Stimulated activated CD8-positive, alpha-beta memory T cell treated with anti-CD3 and anti-CD28 coated beads, Interleukin-4, amount 100 ng/mL, for 4 hours (primary cell): Measurements from ENCODE around the gene PPM1B.
"Not testable (repeated sequence)": the region's sequence is repeated elsewhere in the genome, so short reads cannot be mapped to it uniquely, and the experiment has no call there.

ENCODE experiments used
- DNase-seq, 2 donors: peaks; one replicate each; pipeline ENCODE4 v3.0.0-alpha.2; 2020; ENCODE audit warnings: low read depth in 2 of 2, low spot score in 1 of 2

The PPM1B gene

DNA sequence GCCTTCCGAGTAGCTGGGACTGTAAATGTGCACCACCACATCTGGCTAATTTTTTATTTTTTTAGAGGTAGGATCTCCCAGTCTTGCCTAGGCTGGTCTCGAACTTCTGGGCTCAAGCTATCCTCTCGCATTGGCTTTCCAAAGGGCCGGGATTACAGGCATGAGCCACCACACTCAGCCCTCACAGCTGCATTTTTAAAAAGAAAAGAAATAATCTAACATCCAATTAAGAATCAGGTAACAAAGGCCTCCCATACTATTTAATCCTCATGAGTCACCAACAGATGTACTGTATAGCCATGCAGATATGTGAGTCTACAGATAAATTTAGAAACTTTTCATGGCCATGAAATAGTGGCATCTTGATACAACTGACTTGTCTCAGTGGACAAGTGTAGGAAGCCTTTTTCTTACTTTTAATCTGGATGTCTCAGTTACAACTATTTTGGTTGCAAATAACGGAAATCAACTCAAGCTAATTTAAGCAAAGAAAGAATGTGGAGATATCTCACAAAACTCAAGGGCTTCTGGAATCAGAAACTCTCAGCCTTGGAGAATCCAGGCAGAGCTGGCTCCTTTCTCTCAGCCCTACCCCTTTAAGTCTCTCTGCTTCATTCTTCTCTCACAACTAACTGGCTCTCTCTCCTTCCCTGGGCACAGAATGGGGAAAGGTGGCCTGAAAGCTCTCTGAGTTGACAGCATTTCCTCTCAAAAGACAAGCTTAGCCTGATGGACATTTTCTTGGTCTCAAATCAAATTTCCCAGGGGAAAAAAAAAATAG lies 12.8 kb upstream of the PPM1B start:
- no peak for DNase-seq

DNA sequence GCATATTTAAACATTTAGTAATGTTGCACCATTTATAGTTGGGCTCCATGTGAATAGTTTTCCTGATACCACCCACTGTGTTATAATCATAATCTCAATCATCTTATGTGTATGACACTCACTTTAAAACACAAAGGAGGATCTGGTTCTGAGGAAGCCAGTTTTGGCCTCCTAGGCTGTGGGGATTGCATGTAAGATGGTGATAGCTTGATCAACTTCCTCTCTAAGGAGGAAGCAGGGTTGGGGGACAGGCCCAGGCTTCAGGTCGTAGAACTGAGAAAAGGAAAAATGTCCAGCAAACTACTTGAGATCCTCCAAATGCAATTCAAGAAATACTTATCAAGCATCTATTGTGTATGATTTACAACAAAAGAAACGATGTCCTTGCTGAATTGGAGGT lies 4.9 kb upstream of the PPM1B start:
- no peak for DNase-seq

DNA sequence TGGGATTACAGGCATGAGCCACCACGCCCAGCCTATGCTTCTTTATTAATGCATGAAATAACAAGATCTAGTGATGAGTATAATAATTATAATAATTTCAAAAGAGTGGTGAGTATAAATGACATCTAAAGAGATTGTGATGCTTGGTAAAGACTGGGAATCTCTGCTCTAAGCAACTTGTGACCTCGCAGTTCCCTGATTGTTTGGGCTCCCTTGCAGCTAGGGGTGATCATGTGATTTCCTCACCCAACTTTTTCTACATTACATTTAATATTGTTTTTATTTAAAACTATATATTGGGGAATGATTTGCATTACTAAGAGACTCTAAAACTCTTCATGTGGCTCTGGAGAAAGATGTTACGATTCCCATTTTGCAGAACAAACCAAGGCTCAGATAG lies 4.1 kb upstream of the PPM1B start:
- no peak for DNase-seq

DNA sequence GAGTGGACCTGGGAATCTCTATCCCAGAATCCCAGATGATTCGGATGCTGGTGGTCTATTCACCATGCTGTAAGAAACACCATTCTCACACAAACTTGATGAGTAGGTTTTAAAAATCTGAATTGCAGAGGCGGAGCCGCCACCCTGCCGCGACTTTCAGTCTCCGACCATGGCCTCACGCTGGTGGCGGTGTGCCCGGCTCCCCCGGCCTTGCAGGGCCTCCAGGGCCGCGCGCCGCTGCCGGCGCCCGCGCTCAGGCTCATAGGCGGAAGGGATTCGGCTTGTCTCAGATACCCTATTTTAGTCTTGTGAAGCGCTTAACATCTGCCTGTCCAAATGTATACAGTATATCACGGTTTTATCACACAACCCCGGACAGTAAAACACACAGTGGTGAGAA lies 2.6 kb upstream of the PPM1B start:
- DNase-seq: no peak

DNA sequence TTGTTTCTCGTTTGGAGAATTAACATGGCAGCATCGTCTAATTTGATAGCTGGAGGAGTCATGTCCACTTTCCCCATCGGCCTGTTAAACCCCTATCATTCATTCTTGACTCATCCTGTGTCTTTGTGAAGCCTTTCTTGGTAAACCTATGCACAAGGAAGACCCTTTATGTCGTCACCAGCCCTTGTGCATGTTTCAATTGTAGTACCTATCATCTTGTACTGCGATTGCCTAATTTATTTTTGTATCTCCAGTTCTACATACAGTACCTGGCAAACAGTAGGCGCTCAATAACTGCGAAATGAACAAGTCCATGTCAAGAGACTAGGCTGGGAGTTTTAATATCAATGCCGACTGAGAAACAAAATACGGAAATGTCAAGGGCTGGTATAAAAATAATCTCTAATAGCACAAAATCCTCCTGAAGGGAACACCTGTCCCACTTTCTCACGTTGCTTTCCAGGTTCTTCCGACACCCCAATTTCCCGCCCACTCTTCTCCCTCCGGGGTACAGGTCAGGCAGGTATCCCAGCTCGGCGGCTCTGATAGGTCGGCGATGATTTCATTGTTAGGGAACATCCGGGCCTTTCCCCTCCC lies 1.3 kb upstream of the PPM1B start:
- no peak for DNase-seq

DNA sequence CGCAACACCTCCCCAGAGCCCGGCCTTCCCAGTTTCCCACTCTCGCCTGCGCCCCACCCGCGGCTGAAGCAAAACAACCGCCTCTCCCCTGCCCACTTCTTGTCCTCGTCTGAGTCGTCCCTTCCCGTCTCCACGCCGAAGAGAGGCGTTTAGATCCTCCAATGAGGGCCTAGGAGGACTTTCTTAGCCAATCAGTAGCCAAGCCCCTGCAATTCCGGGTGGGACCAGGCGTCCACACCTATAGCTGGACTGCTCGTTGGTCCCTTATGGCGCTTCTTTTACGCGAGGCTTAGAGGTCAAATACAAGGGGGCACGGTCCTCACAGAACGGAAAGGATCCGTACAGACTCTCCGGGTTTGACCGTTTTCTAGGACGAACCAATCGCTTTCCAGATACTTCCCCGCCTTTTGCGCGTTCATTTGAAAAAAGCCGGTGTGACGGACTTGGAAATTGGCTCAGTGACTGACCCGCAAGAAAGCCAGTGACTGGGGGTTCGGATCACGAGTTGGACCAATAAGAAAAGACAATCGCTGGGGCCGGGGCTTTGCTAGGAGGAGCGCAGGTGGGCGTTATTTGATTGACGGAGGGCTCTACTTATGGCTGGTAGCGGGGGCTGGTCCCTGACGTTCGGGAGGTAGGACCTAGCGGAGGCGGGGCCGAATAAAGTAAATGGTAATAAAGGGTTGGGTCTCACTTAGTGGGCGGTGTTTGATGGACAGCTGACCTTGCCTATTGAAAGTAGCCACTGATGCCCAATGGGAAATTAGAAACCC lies 581 bp upstream of the PPM1B start:
- DNase-seq: peak; percentile 91 to 96

DNA sequence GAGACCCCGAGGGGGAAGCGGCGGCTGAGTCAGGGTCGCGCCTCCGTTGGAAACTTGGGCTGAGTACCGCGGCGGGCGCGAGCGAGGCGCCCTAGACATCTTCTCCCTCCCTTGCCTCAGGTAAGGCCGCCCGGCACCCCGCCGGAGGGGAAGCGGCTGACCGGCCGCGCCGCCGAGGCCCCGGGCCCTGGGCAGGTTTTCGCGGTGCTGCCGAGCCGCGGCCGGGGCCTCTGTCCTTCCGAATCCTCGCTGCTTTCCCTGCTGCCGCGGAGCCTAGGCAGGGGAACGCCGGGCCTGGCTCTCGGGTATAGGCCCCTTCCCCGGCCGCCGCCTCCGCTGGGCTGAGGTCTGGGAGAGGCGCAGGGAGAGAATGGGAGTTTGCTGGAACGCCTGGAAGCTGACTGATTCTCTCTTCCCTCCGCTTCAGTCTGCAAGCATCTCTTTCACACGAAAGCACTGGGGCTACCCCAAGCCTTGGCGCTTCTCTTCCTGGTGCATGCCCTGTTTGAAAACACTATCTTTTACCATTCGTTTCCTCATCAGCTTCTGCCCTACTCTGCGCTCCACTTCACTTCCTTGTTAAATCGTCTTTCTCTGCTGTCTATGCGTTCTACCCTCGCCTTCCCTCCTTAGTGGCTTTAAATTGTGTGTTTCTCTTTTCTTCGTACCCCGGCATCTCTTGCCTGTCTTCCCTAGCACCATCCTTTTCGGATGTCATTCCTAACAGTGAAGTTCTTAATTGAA lies 652 bp downstream of the PPM1B start:
- peak; percentile 9 to 10 for DNase-seq

DNA sequence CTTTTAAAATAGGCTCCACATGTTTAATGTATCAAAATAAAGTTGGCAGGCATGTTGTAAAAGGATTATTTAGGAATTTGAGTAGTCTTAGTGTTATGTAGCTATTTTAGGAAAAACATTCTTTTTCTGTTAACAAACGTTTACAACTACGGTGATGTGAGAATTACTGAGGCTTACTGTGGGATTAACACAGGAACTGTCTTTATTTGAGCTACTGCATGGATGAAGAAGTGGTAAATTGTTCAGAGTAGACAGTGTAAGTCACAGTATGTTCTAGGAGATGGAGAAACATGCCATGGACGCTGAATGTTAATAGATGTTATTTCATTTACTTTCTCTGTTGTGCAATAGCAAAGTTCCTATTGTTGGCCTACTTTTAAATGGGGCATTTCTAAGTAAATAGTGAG lies 1.6 kb downstream of the PPM1B start:
- no peak for DNase-seq

DNA sequence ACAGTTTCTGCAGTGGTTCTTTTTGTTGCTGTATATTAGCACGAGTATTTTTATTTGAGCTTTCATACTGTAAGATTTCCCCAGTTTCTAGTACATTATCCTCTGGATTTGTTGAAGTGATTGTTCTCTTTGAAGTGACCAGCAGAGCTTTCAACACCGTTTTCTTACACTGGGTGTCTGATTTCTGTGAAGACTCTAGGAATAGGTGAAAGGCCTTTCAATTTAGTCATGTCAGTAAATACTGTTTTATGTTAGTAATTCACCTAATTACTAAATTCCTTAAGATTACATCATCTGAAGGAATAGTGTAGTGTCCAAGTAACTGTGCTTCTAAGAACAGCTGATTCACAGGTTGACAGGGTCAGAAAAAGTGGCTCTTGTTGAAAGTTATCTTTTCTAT lies 2.3 kb downstream of the PPM1B start:
- no peak for DNase-seq

DNA sequence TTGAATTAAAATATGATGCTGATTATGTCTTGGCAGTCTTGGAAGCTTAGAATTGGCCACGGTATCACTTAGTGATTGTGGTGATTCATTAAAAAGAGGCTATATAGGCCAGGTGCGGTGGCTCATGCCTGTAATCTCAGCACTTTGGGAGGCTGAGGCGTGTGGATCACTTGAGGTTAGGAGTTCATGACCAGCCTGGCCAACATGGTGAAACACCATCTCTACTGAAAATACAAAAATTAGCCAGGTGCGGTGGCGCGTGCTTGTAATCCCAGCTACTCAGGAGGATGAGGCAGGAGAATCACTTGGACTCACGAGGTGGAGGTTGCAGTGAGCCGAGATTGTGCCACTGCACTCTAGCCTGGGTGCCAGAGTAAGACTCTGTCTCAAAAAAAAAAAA lies 2.8 kb downstream of the PPM1B start:
- not testable (repeated sequence) for DNase-seq

DNA sequence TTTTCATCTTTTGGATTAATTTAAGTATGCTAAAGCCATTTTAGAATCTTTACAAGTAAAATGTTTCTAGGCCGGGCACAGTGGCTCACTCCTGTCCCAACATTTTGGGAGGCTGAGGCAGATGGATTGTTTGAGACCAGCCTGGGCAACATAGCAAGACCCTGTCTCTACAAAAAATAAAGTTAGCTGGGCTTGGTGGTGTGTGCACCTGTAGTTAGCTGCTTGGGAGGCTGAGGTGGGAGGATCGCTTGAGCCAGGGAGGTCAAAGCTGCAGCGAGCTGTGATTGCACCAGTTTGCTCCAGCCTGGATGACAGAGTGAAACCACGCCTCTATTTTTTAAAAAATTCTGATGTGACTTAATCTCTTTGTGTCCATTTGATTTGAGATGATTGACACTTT lies 3.9 kb downstream of the PPM1B start:
- DNase-seq: no peak

DNA sequence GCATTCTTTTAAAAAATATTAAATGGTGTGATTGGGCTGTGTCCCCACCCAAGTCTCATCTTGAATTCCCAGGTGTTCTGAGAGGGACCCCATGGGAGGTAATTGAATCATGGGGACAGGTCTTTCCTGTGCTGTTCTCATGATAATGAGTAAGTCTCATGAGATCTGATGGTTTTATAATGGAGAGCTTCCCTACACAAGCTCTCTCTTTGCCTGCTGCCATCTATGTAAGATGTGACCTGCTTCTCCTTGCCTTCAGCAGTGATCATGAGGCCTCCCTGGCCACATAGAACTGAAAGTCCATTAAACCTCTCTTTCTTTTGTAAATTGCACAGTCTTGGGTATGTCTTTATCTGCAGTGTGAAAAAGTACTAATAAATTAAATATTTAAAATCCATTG lies 10.3 kb downstream of the PPM1B start:
- DNase-seq: no peak

DNA sequence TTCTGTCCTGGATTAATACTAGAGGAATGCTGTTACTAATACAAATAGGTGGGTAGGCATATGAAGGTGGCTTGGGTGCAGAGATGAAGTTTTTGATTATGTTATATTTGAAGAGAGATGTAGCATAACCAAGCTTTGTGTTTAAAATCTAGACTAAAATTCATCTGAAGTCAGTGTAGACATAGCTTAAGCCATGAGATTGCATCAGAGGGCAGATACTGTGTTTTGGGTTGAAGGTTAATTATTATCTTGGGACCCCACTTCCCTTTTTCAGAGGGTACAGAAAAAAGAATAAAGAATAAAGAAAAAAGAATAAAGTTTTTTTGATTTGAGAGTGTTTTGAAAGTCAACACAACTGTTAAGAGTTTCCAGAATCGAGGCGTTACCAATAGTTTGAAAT lies 13.0 kb downstream of the PPM1B start:
- no peak for DNase-seq

DNA sequence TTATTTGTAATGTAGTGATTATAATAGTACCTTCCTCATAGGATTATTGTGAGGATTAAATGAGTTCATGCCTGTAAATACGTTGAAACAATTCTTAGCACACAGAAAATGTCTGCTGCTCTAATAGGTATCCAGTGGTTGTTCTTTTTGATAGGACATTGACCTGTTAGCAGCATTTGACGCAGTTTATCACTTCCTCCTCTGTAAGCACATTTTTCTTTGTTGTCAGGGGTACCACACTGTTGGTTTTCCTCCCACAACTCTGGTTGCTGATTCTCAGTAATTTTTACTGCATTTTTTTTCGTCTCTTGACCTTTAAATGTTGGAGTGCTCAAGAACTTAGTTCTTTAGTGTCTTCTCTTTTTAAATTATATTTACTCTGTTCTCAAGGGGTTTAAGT lies 15.4 kb downstream of the PPM1B start:
- DNase-seq: no peak

DNA sequence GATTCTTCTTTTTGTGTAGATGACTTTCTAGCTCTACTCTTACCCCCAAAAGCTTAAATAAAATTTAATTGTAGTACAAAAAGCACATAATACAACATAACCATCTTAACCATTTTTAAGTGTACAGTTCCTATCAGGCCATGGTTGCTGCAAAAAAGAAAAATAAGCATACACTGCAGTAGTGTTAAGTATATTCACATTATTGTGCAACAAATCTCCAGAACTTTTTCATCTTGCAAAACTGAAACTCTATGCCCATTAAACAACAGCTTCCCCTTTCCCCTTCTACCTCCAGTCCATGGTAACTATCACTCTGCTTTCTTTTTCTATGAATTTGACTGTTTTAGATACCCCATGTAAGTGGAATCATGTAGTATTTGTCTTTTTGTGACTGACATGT lies 18.1 kb downstream of the PPM1B start:
- DNase-seq: no peak

DNA sequence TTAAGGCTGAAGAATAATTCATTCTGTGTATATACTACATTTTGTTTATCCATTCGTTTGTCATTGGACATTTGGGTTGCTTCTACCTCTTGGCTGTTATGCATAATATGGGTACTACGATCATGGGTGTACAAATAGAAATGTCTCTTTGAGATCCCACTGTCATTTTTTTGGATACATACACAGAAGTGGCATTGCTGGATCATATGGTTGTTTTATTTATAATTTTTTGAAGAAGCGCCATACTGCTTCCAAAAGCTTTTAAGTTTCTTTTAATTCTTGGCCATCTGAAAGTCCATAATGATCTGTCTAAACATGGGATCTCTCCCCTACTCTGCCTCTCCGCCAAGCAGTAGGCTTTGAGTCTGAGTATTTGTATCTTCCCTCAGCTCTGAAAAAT lies 18.6 kb downstream of the PPM1B start:
- no peak for DNase-seq

DNA sequence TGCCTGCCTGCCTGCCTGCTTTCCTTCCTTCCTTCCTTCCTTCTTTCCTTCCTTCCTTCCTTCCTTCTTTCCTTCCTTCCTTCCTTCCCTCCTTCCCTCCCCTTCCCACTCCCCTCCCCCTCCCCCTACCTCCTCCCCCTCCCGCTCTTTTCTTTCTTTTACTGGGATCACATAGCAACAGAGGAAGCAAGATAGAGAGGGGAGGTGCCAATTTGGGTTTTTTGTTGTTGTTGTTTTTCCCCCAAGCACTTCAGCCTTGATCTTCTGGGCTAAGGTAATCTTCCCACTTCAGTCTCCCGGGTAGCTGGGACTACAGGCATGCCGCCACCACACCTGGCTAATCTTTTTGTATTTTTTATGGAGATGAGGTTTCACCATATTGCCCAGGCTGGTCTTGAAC lies 20.0 kb downstream of the PPM1B start:
- no peak for DNase-seq

DNA sequence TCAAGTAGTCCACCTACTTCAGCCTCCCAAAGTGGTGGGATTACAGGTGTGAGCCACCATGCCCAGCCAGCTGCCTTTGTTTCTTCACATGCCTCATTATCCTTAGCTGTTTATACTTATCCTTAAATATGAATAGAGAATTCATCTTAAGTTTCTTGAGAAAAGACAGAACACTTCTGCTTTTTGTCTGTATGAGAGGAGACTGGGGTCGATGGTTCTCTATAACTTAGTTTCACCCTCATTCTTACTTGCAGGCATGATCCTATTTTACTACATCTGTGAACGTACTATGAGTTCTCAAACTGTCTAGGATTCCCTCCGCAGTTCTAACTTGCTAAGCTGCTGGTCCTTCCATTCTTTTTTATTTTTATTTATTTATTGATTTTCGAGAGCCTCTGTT lies 20.4 kb downstream of the PPM1B start:
- DNase-seq: no peak

DNA sequence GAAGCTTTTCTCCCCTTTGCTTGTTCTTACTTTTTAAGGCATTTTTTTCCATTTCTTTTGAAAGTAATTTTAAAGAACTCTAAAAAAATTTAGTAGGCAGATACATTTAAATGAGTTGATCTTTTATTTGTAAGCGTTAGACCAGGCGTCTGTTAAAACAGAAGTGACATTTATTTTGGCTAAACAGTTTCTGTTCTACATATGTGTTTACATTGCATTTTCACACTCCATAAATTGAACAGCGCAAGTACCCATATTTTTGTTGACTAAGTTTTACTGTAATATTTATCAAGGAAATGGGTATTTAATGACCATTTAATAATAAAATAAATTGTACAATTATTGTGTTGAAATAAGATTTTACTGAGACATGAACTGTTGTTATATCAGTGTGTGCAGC lies 21.9 kb downstream of the PPM1B start:
- no peak for DNase-seq

DNA sequence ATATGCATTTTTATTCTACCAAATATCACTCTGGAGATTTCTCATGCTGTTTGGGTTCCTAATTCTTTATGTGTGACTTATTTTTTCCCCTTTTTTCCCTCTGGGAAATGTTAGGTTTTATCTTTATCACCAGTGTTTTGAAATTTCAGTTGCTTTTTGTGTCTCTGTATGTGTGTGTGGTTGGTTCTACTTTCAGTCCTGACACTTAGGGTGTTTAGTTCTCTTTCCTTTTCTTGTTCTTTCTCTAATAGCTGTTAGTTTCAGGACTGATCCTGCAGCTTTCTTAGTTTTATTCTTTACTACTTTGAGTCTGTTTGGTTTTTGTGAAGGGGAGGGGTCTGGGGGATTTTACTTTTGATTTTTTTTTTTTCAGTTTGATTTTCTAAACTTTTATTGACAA lies 23.1 kb downstream of the PPM1B start:
- no peak for DNase-seq

DNA sequence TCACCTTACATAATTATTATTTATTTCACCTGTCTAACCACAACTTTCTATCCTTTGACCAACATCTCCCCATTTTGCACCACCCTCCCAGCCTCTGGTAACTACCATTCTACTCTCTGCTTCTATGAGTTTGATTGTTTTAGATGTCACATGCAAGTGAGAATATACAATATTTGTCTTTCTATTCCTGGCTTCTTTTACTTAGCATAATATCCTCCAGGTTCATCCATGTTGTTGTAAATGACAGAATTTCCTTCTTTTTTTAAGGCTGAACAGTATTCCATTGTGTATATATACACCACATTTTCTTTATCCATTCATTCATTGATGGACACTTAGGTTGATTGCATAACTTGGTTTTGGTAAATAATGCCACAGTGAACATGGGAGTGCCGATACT lies 24.0 kb downstream of the PPM1B start:
- DNase-seq: no peak

DNA sequence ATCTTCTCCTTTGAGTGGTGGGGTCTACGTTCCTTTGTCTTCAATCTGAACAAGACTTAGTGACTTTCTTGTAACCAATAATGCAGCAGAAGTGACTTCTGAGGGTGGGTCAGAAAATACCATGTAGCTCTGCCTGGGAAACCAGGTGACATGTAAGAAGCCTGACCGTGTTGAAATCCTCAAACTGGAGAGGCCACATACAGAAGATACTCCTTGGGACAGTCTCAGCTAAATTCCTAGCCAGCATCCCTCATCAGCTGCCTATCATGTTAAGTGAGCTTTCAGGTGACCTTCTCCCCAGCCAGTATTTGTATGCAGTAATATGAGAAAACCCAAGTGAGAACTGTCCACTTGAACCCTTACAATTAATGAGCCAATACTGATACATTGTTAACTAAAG lies 27.0 kb downstream of the PPM1B start:
- no peak for DNase-seq
